Ovary (tissue), 3 donors: ENCODE data around the gene YWHAB.

Source experiments
- EP300 ChIP-seq: sonication (generic); formaldehyde crosslinking; IDR thresholded peaks from one replicate; pipeline ENCODE4 v1.6.1; 2017; ENCODE audit warnings: antibody characterized with exemption
- POLR2A ChIP-seq: fragments of 450-650 bp; IDR thresholded peaks from one replicate; pipeline ENCODE4 v1.6.1; 2017; ENCODE audit warnings: antibody characterized with exemption, mild to moderate bottlenecking, moderate library complexity
- TF ChIP-seq, protein P1 (sequence below), 3 donors: fragments of 450-650 bp in 2 of 3; fragments of 200-600 bp in 1 of 3; IDR thresholded peaks; one replicate each; pipeline versions ENCODE4 v1.5.1 to v1.8.0; 2016 to 2022; ENCODE audit warnings: antibody characterized with exemption in 3 of 3, mild to moderate bottlenecking in 1 of 3
- donor health status: DM: no; HTN: no; CAD: no.

DNA sequence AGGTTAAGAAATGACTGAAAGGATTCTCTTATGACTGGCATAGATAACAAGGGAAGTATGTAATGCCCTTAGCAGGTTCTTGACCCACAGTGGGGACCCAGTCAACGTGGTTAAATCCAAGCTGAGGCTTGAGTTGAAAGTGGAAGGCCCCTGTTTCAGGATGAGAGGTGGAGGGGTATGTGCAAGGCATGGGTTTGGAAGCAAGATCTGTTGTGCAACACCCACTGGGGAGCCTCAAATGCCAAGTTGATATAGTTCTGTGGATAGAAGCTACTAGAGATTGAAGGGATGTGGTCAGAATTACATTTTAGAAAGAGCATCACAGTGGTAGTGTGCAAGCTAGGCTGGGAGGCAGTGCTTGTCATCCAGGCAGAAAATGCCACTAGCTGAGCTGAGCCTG lies 29.4 kb downstream of the YWHAB start:
- TF ChIP-seq, protein P1, sequence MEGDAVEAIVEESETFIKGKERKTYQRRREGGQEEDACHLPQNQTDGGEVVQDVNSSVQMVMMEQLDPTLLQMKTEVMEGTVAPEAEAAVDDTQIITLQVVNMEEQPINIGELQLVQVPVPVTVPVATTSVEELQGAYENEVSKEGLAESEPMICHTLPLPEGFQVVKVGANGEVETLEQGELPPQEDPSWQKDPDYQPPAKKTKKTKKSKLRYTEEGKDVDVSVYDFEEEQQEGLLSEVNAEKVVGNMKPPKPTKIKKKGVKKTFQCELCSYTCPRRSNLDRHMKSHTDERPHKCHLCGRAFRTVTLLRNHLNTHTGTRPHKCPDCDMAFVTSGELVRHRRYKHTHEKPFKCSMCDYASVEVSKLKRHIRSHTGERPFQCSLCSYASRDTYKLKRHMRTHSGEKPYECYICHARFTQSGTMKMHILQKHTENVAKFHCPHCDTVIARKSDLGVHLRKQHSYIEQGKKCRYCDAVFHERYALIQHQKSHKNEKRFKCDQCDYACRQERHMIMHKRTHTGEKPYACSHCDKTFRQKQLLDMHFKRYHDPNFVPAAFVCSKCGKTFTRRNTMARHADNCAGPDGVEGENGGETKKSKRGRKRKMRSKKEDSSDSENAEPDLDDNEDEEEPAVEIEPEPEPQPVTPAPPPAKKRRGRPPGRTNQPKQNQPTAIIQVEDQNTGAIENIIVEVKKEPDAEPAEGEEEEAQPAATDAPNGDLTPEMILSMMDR (IDR thresholded peaks at IDR 0.05): no peak
- no peak for TF ChIP-seq POLR2A
- no peak for TF ChIP-seq EP300
